K562 (cell line): Measurements from ENCODE around the gene INCA1. TPM values are rescaled to one million over a fixed set of nuclear protein-coding genes. Genes with fewer than 3 reads are reported as not detected.
A peak's percentile ranks its signal among the peaks of the same experiment; 100 is the strongest.

Source experiments
- CGGBP1 ChIP-seq: fragments of 250-450 bp; sonication (Bioruptor Pico); IDR thresholded peaks from 2 replicates; pipeline ENCODE4 v1.9.0; 2021; ENCODE audit warnings: mild to moderate bottlenecking
- CHD2 ChIP-seq: IDR thresholded peaks from 2 replicates; pipeline ENCODE4 v1.6.1; 2011; ENCODE audit warnings: low read depth, low read length
- NEUROD1 ChIP-seq: fragments of 150-350 bp; IDR thresholded peaks from 2 replicates; pipeline ENCODE4 v1.6.1; 2014; ENCODE audit warnings: borderline replicate concordance, low read length, low read depth; ENCODE audit not compliant: partially characterized antibody
- PTTG1 ChIP-seq: fragments of 450-650 bp; IDR thresholded peaks from 2 replicates; pipeline ENCODE4 v1.6.1; 2016; ENCODE audit warnings: low read depth, mild to moderate bottlenecking, missing genetic modification characterization, missing compliant biosample characterization
- SIX5 ChIP-seq, 2 experiments: IDR thresholded peaks; 2 replicates each; pipeline ENCODE4 v1.6.1; 2011; ENCODE audit warnings: low read length in 2 of 2, borderline replicate concordance in 1 of 2, low read depth in 1 of 2, mild to moderate bottlenecking in 1 of 2, moderate library complexity in 1 of 2; ENCODE audit not compliant: insufficient read depth in 1 of 2
- SRF ChIP-seq, 2 experiments: fragments of 250-450, 450-650 bp in 1 of 2; sonication (Bioruptor Pico) in 1 of 2; sonication (generic) in 1 of 2; formaldehyde crosslinking; IDR thresholded peaks; 2 replicates each; pipeline versions ENCODE4 v1.5.0 to v1.5.1; 2020 to 2022; ENCODE audit warnings: mild to moderate bottlenecking in 1 of 2, missing genetic modification reagents in 1 of 2
- ZBTB17 ChIP-seq: fragments of 450-650 bp; formaldehyde crosslinking; IDR thresholded peaks from 2 replicates; pipeline ENCODE4 v1.4.0; 2020; ENCODE audit warnings: mild to moderate bottlenecking
- ZNF41 ChIP-seq: fragments of 250-450 bp; sonication (Bioruptor Pico); conservative IDR thresholded peaks from 2 replicates; pipeline ENCODE4 v1.4.0; 2020; ENCODE audit warnings: mild to moderate bottlenecking
- ZNF592 ChIP-seq: fragments of 450-650 bp; IDR thresholded peaks from 2 replicates; pipeline ENCODE4 v1.6.1; 2017; ENCODE audit warnings: antibody characterized with exemption, mild to moderate bottlenecking
- polyA plus RNA-seq, 8 experiments: library from polyadenylated mRNA; depleted of rRNA in 4 of 8; stranded (reverse) in 5 of 8; unstranded in 3 of 8; fragments of >200 nt; fragmentation: Nextera tagmentation in 2 of 8; fragmentation: Illumina TruSeq in 1 of 8; extraction: Ambion mirVana in 2 of 8; extraction: Trizol in 1 of 8; gene quantifications; 2 replicates each; pipeline versions ENCODE4 v1.2.1 to v1.2.3, GENCODE V29; 2011 to 2014; ENCODE audit warnings: inconsistent platforms in 1 of 8, missing spikeins in 1 of 8
- total RNA-seq, 7 experiments: library from RNA; depleted of rRNA in 6 of 7; stranded (reverse); fragments of >200 nt in 6 of 7; fragmentation: Illumina TruSeq in 2 of 7; extraction: Trizol in 2 of 7; gene quantifications; 2 replicates each; pipeline versions ENCODE4 v1.2.1 to v1.2.3, GENCODE V29; 2011 to 2021; ENCODE audit warnings: low replicate concordance in 1 of 7
- TF ChIP-seq, protein P1 (sequence below): fragments of 450-650 bp; IDR thresholded peaks from 2 replicates; pipeline ENCODE4 v1.7.1; 2018; ENCODE audit warnings: mild to moderate bottlenecking, low read depth; ENCODE audit not compliant: partially characterized antibody
- TF ChIP-seq, protein P2 (sequence below): IDR thresholded peaks from 2 replicates; pipeline ENCODE4 v1.6.1; 2011; ENCODE audit not compliant: insufficient read length; ENCODE audit errors: extremely low read depth
- TF ChIP-seq, protein P3 (sequence below): sonication (generic); formaldehyde crosslinking; IDR thresholded peaks from 2 replicates; pipeline ENCODE4 v1.8.0; 2023; ENCODE audit warnings: missing genetic modification reagents, mild to moderate bottlenecking, borderline replicate concordance

INCA1 gene
- total and polyA plus RNA-seq, 9 of the 15 experiments (the other 6 are each of a cell fraction or from before 2014, with no cell fraction given): 0.08 to 0.50 (median 0.13) TPM; not detected in 4

DNA sequence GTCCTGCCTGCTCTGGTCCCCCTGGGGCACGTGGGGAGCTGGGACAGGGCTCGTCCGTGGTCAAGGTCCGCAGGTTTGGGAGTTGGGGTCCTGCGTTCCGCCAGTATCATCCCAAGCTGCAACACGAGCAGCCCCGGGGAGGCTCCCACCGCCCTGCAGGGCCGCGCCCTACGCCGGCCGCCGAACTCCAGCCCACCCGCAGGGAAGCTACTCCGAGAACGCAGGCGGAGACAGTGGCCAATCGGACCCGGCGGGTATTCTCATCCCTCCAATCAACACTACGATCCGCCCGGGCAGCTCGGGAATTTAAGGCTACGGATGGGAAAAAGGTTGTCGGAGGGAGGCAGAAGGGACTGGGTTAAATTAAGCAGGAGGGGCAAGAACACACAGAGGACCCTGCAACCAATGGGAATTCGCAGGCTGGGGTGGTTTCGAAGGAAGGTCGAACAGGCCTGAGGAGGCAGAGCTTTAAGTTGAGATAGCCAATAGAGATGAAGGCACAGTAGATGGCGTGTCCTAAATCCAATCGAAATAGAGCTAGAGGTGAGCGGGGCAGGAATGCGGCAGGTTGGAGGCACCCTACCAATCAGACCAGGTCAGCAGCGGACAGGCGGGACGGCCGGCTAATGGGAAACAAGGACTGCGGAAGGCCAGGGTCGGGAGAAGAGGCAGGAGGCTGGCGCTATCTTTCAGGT lies 30.3 kb downstream of the INCA1 start (continued):
- TF ChIP-seq, protein P1, sequence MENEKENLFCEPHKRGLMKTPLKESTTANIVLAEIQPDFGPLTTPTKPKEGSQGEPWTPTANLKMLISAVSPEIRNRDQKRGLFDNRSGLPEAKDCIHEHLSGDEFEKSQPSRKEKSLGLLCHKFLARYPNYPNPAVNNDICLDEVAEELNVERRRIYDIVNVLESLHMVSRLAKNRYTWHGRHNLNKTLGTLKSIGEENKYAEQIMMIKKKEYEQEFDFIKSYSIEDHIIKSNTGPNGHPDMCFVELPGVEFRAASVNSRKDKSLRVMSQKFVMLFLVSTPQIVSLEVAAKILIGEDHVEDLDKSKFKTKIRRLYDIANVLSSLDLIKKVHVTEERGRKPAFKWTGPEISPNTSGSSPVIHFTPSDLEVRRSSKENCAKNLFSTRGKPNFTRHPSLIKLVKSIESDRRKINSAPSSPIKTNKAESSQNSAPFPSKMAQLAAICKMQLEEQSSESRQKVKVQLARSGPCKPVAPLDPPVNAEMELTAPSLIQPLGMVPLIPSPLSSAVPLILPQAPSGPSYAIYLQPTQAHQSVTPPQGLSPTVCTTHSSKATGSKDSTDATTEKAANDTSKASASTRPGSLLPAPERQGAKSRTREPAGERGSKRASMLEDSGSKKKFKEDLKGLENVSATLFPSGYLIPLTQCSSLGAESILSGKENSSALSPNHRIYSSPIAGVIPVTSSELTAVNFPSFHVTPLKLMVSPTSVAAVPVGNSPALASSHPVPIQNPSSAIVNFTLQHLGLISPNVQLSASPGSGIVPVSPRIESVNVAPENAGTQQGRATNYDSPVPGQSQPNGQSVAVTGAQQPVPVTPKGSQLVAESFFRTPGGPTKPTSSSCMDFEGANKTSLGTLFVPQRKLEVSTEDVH: no peak
- TF ChIP-seq, protein P2, sequence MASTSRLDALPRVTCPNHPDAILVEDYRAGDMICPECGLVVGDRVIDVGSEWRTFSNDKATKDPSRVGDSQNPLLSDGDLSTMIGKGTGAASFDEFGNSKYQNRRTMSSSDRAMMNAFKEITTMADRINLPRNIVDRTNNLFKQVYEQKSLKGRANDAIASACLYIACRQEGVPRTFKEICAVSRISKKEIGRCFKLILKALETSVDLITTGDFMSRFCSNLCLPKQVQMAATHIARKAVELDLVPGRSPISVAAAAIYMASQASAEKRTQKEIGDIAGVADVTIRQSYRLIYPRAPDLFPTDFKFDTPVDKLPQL: no peak
- TF ChIP-seq, protein P3, sequence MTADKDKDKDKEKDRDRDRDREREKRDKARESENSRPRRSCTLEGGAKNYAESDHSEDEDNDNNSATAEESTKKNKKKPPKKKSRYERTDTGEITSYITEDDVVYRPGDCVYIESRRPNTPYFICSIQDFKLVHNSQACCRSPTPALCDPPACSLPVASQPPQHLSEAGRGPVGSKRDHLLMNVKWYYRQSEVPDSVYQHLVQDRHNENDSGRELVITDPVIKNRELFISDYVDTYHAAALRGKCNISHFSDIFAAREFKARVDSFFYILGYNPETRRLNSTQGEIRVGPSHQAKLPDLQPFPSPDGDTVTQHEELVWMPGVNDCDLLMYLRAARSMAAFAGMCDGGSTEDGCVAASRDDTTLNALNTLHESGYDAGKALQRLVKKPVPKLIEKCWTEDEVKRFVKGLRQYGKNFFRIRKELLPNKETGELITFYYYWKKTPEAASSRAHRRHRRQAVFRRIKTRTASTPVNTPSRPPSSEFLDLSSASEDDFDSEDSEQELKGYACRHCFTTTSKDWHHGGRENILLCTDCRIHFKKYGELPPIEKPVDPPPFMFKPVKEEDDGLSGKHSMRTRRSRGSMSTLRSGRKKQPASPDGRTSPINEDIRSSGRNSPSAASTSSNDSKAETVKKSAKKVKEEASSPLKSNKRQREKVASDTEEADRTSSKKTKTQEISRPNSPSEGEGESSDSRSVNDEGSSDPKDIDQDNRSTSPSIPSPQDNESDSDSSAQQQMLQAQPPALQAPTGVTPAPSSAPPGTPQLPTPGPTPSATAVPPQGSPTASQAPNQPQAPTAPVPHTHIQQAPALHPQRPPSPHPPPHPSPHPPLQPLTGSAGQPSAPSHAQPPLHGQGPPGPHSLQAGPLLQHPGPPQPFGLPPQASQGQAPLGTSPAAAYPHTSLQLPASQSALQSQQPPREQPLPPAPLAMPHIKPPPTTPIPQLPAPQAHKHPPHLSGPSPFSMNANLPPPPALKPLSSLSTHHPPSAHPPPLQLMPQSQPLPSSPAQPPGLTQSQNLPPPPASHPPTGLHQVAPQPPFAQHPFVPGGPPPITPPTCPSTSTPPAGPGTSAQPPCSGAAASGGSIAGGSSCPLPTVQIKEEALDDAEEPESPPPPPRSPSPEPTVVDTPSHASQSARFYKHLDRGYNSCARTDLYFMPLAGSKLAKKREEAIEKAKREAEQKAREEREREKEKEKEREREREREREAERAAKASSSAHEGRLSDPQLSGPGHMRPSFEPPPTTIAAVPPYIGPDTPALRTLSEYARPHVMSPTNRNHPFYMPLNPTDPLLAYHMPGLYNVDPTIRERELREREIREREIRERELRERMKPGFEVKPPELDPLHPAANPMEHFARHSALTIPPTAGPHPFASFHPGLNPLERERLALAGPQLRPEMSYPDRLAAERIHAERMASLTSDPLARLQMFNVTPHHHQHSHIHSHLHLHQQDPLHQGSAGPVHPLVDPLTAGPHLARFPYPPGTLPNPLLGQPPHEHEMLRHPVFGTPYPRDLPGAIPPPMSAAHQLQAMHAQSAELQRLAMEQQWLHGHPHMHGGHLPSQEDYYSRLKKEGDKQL (CRISPR knock-in tag): no peak
- peak; percentile 45 for TF ChIP-seq ZNF592
- peak; percentile 98 for TF ChIP-seq NEUROD1
- TF ChIP-seq CHD2: peak; percentile 89
- no peak for TF ChIP-seq SRF (CRISPR knock-in tag; IDR thresholded peaks at IDR 0.05)
- TF ChIP-seq SIX5 (IDR thresholded peaks at IDR 0.05; ENCODE audit: borderline replicate concordance in 1 of 2, insufficient read depth in 1 of 2, low read depth in 1 of 2, low read length in 2 of 2): no peak
- TF ChIP-seq ZNF41: no peak
- no peak for TF ChIP-seq CGGBP1
- no peak for TF ChIP-seq PTTG1 (tag)
- 0 out of 2 replicates have a peak, but pooled peaks have one; percentile 60 for TF ChIP-seq ZBTB17 (CRISPR knock-in tag)
